Liver (tissue), 9 donors: Measurements from ENCODE around the gene CARMIL1. TPM values are rescaled to one million over a fixed set of nuclear protein-coding genes. Genes with fewer than 3 reads are reported as not detected.

ENCODE experiments used
- DNase-seq: peaks from one replicate; pipeline ENCODE4 v3.0.0-alpha.2; 2017; ENCODE audit warnings: low spot score
- H3K27ac ChIP-seq, 2 donors: one replicate each; pipeline ENCODE4 v1.7.0; 2013; ENCODE audit warnings: inconsistent platforms in 2 of 2, low read length in 2 of 2, control low read depth in 1 of 2, low read depth in 1 of 2, mild to moderate bottlenecking in 1 of 2
- H3K27me3 ChIP-seq, 4 donors: one replicate each; pipeline versions ENCODE4 v1.6.1 to v1.7.0; 2013; ENCODE audit warnings: low read length in 3 of 4, inconsistent platforms in 1 of 4, mild to moderate bottlenecking in 1 of 4, moderate library complexity in 1 of 4; ENCODE audit not compliant: control insufficient read depth in 4 of 4, insufficient read depth in 4 of 4
- H3K36me3 ChIP-seq, 4 donors: one replicate each; pipeline versions ENCODE4 v1.6.1 to v1.7.0; 2013; ENCODE audit warnings: low read length in 3 of 4, mild to moderate bottlenecking in 3 of 4, low read depth in 1 of 4, moderate library complexity in 1 of 4; ENCODE audit not compliant: control insufficient read depth in 4 of 4, insufficient read depth in 3 of 4
- H3K4me1 ChIP-seq, 4 donors: one replicate each; pipeline versions ENCODE4 v1.6.1 to v1.7.0; 2013; ENCODE audit warnings: low read length in 3 of 4, mild to moderate bottlenecking in 3 of 4, moderate library complexity in 1 of 4; ENCODE audit not compliant: control insufficient read depth in 4 of 4, insufficient read depth in 4 of 4
- H3K4me3 ChIP-seq, 3 donors: one replicate each; pipeline versions ENCODE4 v1.6.1 to v1.7.0; 2013; ENCODE audit warnings: low read length in 3 of 3, control low read depth in 1 of 3, low read depth in 1 of 3, mild to moderate bottlenecking in 1 of 3
- H3K9ac ChIP-seq, 2 donors: one replicate each; pipeline ENCODE4 v1.7.0; 2013; ENCODE audit warnings: low read length in 2 of 2, mild to moderate bottlenecking in 2 of 2, moderate library complexity in 2 of 2, control low read depth in 1 of 2, low read depth in 1 of 2
- H3K9me3 ChIP-seq, 4 donors: one replicate each; pipeline versions ENCODE4 v1.6.1 to v1.7.0; 2013; ENCODE audit warnings: low read length in 3 of 4; ENCODE audit not compliant: control insufficient read depth in 4 of 4
- ATF3 ChIP-seq: IDR thresholded peaks from 2 replicates; pipeline ENCODE4 v1.6.1; 2016; ENCODE audit warnings: antibody characterized with exemption
- CTCF ChIP-seq: fragments of 150-350 bp; IDR thresholded peaks from 2 replicates; pipeline ENCODE4 v1.5.1; 2017; ENCODE audit warnings: improper control_type of control experiment, low read depth, low read length; ENCODE audit not compliant: missing input control
- FOXA1 ChIP-seq: IDR thresholded peaks from 2 replicates; pipeline ENCODE4 v1.6.1; 2016; ENCODE audit warnings: antibody characterized with exemption
- FOXA2 ChIP-seq: IDR thresholded peaks from 2 replicates; pipeline ENCODE4 v1.6.1; 2016; ENCODE audit warnings: antibody characterized with exemption
- GABPA ChIP-seq, 2 donors: IDR thresholded peaks in 1 of 2; conservative IDR thresholded peaks in 1 of 2; 2 replicates each; pipeline ENCODE4 v1.6.1; 2016; ENCODE audit warnings: antibody characterized with exemption in 2 of 2, mild to moderate bottlenecking in 1 of 2, moderate library complexity in 1 of 2
- HNF4A ChIP-seq, 2 donors: conservative IDR thresholded peaks; 2 replicates each; pipeline ENCODE4 v1.6.1; 2016; ENCODE audit warnings: antibody characterized with exemption in 2 of 2, mild to moderate bottlenecking in 2 of 2
- JUND ChIP-seq, 2 donors: IDR thresholded peaks; 2 replicates each; pipeline ENCODE4 v1.6.1; 2016; ENCODE audit warnings: antibody characterized with exemption in 2 of 2
- MAX ChIP-seq: IDR thresholded peaks from 2 replicates; pipeline ENCODE4 v1.6.1; 2016; ENCODE audit warnings: antibody characterized with exemption
- NR2F2 ChIP-seq: IDR thresholded peaks from 2 replicates; pipeline ENCODE4 v1.6.1; 2016; ENCODE audit warnings: antibody characterized with exemption
- RAD21 ChIP-seq, 2 donors: IDR thresholded peaks; 2 replicates each; pipeline ENCODE4 v1.6.1; 2016; ENCODE audit warnings: antibody characterized with exemption in 2 of 2, mild to moderate bottlenecking in 2 of 2
- REST ChIP-seq: IDR thresholded peaks from 2 replicates; pipeline ENCODE4 v1.6.1; 2016; ENCODE audit warnings: antibody characterized with exemption, mild to moderate bottlenecking
- RXRA ChIP-seq, 2 donors: IDR thresholded peaks; 2 replicates each; pipeline ENCODE4 v1.6.1; 2017 to 2018; ENCODE audit warnings: antibody characterized with exemption in 2 of 2, mild to moderate bottlenecking in 1 of 2
- SP1 ChIP-seq: IDR thresholded peaks from 2 replicates; pipeline ENCODE4 v1.6.1; 2018; ENCODE audit warnings: antibody characterized with exemption, mild to moderate bottlenecking
- TAF1 ChIP-seq: conservative IDR thresholded peaks from 2 replicates; pipeline ENCODE4 v1.6.1; 2016; ENCODE audit warnings: antibody characterized with exemption, mild to moderate bottlenecking
- ZBTB33 ChIP-seq: IDR thresholded peaks from 2 replicates; pipeline ENCODE4 v1.6.1; 2016; ENCODE audit warnings: antibody characterized with exemption
- WGBS: extraction: QIAGEN DNeasy Blood & Tissue Kit; methylation state at CpG from one replicate; pipeline ENCODE4 v1.1.7; 2013; 5-methylcytosine and 5-hydroxymethylcytosine counted together
- polyA plus RNA-seq, 2 donors: library from polyadenylated mRNA; stranded (reverse) in 1 of 2; unstranded in 1 of 2; fragments of 200-250 nt in 1 of 2; fragments of >200 nt in 1 of 2; fragmentation: Nextera tagmentation in 1 of 2; extraction: Ambion mirVana in 1 of 2; gene quantifications; one replicate each; pipeline versions ENCODE4 v1.2.1 to v1.2.3, GENCODE V29; 2013 to 2015
- total RNA-seq, 2 donors: library from RNA; depleted of rRNA; stranded (reverse); fragments of >200 nt; gene quantifications; one replicate each; pipeline ENCODE4 v1.2.3, GENCODE V29; 2014
- donor health status: healthy.
- donor health status: healthy.
- donor health status: healthy.
- donor health status: healthy.
- donor health status: healthy.

The CARMIL1 gene
- total and polyA plus RNA-seq, 4 donors: 1.4 to 9.5 (median 3.5) TPM

GRCh38 chr6:25640446-25640845 lies 361.3 kb downstream of the CARMIL1 start:
- no peak overlapping the region for H3K9ac ChIP-seq
- H3K9me3 ChIP-seq: peaks cover 0 to 6% (median 0%) of the 10 kb centered on the region in 4 donors
- H3K4me1 ChIP-seq: peaks cover 0 to 6% (median 0%) of the 10 kb centered on the region in 4 donors

More at GRCh38 chr6:25640446-25640845, 361.3 kb downstream of the CARMIL1 start:
- TF ChIP-seq FOXA2 (no peak), JUND (IDR thresholded peaks at IDR 0.05) (no peak), GABPA (IDR thresholded peaks at IDR 0.05 in 1 of 2, conservative IDR thresholded peaks at IDR 0.05 in 1 of 2) (no peak), ZBTB33 (no peak), CTCF (no peak), RXRA (IDR thresholded peaks at IDR 0.05) (no peak), NR2F2 (no peak), SP1 (no peak), TAF1 (no peak), FOXA1 (no peak), MAX (no peak), ATF3 (no peak), HNF4A (conservative IDR thresholded peaks at IDR 0.05) (no peak), RAD21 (IDR thresholded peaks at IDR 0.05) (no peak), REST (no peak)
- Histone ChIP-seq H3K27me3 (no peaks in the 10 kb centered on the region), H3K4me3 (no peak overlapping the region), H3K27ac (no peak overlapping the region), H3K36me3 (no peaks in the 10 kb centered on the region)
- DNase-seq: no peak
- 76% methylated on average over 5 of the region's 5 CpGs for WGBS
